ENCODE measurements around the gene DALRD3.

The DALRD3 gene

GRCh38 chr3:49028298-49028672 lies 9.9 kb upstream of the DALRD3 start:
- TF ChIP-seq ZFP30 (CRISPR knock-in tag; IDR thresholded peaks at IDR 0.05) (no peak), CSRNP3 (CRISPR knock-in tag; IDR thresholded peaks at IDR 0.05) (no peak), POU6F1 (CRISPR knock-in tag; IDR thresholded peaks at IDR 0.05; ENCODE audit: borderline replicate concordance, low read depth) (no peak), ZNF70 (CRISPR knock-in tag; IDR thresholded peaks at IDR 0.05) (no peak), ZNF565 (CRISPR knock-in tag; conservative IDR thresholded peaks at IDR 0.05; ENCODE audit: low read depth) (no peak), ESRRG (CRISPR knock-in tag; IDR thresholded peaks at IDR 0.05) (no peak), ZFP3 (CRISPR knock-in tag; IDR thresholded peaks at IDR 0.05) (no peak), ARNTL (CRISPR knock-in tag; IDR thresholded peaks at IDR 0.05; ENCODE audit: borderline replicate concordance, low read depth) (no peak), ISL1 (CRISPR knock-in tag; IDR thresholded peaks at IDR 0.05) (no peak)
- 0 out of 3 replicates have a peak, but pooled peaks have one; percentile 0 for ATAC-seq

- ATAC-seq, result no peak
Measured at GRCh38 chr3:49027634-49028033, 9.3 kb upstream of the DALRD3 start.

GRCh38 chr3:49026536-49026935 lies 8.2 kb upstream of the DALRD3 start:
- TF ChIP-seq RARB (CRISPR knock-in tag; IDR thresholded peaks at IDR 0.05), result no peak
- TF ChIP-seq POU6F1 (CRISPR knock-in tag; IDR thresholded peaks at IDR 0.05; ENCODE audit: borderline replicate concordance, low read depth), result no peak
- TF ChIP-seq ZFP30 (CRISPR knock-in tag; IDR thresholded peaks at IDR 0.05), result no peak
- no peak for ATAC-seq

More at GRCh38 chr3:49027634-49028033, 9.3 kb upstream of the DALRD3 start:
- TF ChIP-seq ZNF70 (CRISPR knock-in tag; IDR thresholded peaks at IDR 0.05), result no peak
- TF ChIP-seq ZFP3 (CRISPR knock-in tag; IDR thresholded peaks at IDR 0.05), result no peak
- no peak for TF ChIP-seq GLIS3 (CRISPR knock-in tag; IDR thresholded peaks at IDR 0.05)
- no peak for TF ChIP-seq CREB5 (CRISPR knock-in tag; IDR thresholded peaks at IDR 0.05; ENCODE audit: low read depth)
- no peak for TF ChIP-seq SNAI2 (CRISPR knock-in tag; IDR thresholded peaks at IDR 0.05)

- ATAC-seq, result no peak
- TF ChIP-seq TCF4 (CRISPR knock-in tag; IDR thresholded peaks at IDR 0.05; ENCODE audit: borderline replicate concordance) (no peak), SNAI2 (CRISPR knock-in tag; IDR thresholded peaks at IDR 0.05) (no peak), PPARA (CRISPR knock-in tag; IDR thresholded peaks at IDR 0.05; ENCODE audit: borderline replicate concordance) (no peak), BACH2 (CRISPR knock-in tag; IDR thresholded peaks at IDR 0.05; ENCODE audit: borderline replicate concordance) (no peak), CSRNP3 (CRISPR knock-in tag; IDR thresholded peaks at IDR 0.05) (no peak), OSR1 (CRISPR knock-in tag; IDR thresholded peaks at IDR 0.05) (no peak), PATZ1 (CRISPR knock-in tag; IDR thresholded peaks at IDR 0.05; ENCODE audit: borderline replicate concordance) (no peak), RARB (CRISPR knock-in tag; IDR thresholded peaks at IDR 0.05) (no peak), ZNF70 (CRISPR knock-in tag; IDR thresholded peaks at IDR 0.05) (no peak), ESRRG (CRISPR knock-in tag; IDR thresholded peaks at IDR 0.05) (no peak), ZFP30 (CRISPR knock-in tag; IDR thresholded peaks at IDR 0.05) (no peak)
Measured at GRCh38 chr3:49025793-49026520, 7.6 kb upstream of the DALRD3 start.

All from SK-N-SH treated with all-trans-retinoic acid at 6 μM for 48 hours (cell line).